CD4-positive, alpha-beta memory T cell (primary cell): ENCODE results near the gene HPD. TPM values are rescaled to one million over a fixed set of nuclear protein-coding genes. Genes with fewer than 3 reads are reported as not detected.
A peak's percentile ranks its signal among the peaks of the same experiment; 100 is the strongest.
"Not testable (repeated sequence)": the region's sequence is repeated elsewhere in the genome, so short reads cannot be mapped to it uniquely, and the experiment has no call there.

ENCODE experiments used
- CTCF ChIA-PET: fragments of 350-600 bp; sonication (Branson Sonifier 250); formaldehyde crosslinking; loops from one replicate; lab custom pipeline; 2021; ENCODE audit warnings: inconsistent platforms; ENCODE audit not compliant: partially characterized antibody; lab: Charles Lee
- POLR2A ChIA-PET: fragments of 350-600 bp; sonication (Branson Sonifier 250); formaldehyde crosslinking; loops from one replicate; lab custom pipeline; 2021; ENCODE audit not compliant: partially characterized antibody; lab: Charles Lee
- DNase-seq, 5 donors: peaks; one replicate each; pipeline versions ENCODE4 v3.0.0 to v3.0.0-alpha.2; 2020 to 2022; ENCODE audit warnings: mixed read lengths in 1 of 5
- H3K27ac ChIP-seq: one replicate; pipeline ENCODE4 v1.7.0; 2013; ENCODE audit warnings: low read depth, low read length
- H3K27me3 ChIP-seq: 2 replicates; pipeline ENCODE4 v1.7.0; 2013; ENCODE audit warnings: mild to moderate bottlenecking, low read length, moderate library complexity; ENCODE audit not compliant: insufficient read depth
- H3K36me3 ChIP-seq: 2 replicates; pipeline ENCODE4 v1.7.0; 2013; ENCODE audit warnings: mild to moderate bottlenecking, low read length, moderate library complexity; ENCODE audit not compliant: insufficient read depth
- H3K4me1 ChIP-seq: 2 replicates; pipeline ENCODE4 v1.7.0; 2013; ENCODE audit warnings: mild to moderate bottlenecking, low read length, moderate library complexity; ENCODE audit not compliant: insufficient read depth
- H3K4me3 ChIP-seq, 2 donors: one replicate each; pipeline ENCODE4 v1.7.0; 2013; ENCODE audit warnings: low read length in 2 of 2, mild to moderate bottlenecking in 1 of 2
- H3K9me3 ChIP-seq, 2 donors: one replicate each; pipeline ENCODE4 v1.7.0; 2013; ENCODE audit warnings: low read length in 2 of 2, control low read depth in 1 of 2; ENCODE audit not compliant: control insufficient read depth in 1 of 2
- H3K27ac Mint-ChIP-seq, 7 donors: one replicate each; pipeline ENCODE4 v1.8.0; 2020 to 2021; ENCODE audit warnings: mixed read lengths in 7 of 7, mild to moderate bottlenecking in 6 of 7, inconsistent platforms in 3 of 7, moderate library complexity in 3 of 7
- H3K27me3 Mint-ChIP-seq, 2 donors: one replicate each; pipeline ENCODE4 v1.8.0; 2020 to 2021; ENCODE audit warnings: mixed read lengths in 2 of 2
- H3K36me3 Mint-ChIP-seq, 2 donors: one replicate each; pipeline ENCODE4 v1.8.0; 2020 to 2021; ENCODE audit warnings: mixed read lengths in 2 of 2, inconsistent platforms in 1 of 2, mild to moderate bottlenecking in 1 of 2
- H3K4me1 Mint-ChIP-seq, 4 donors: one replicate each; pipeline ENCODE4 v1.8.0; 2020 to 2021; ENCODE audit warnings: mixed read lengths in 4 of 4, mild to moderate bottlenecking in 1 of 4
- H3K4me3 Mint-ChIP-seq, 8 donors: one replicate each; pipeline ENCODE4 v1.8.0; 2020 to 2021; ENCODE audit warnings: mixed read lengths in 8 of 8, mild to moderate bottlenecking in 7 of 8, moderate library complexity in 6 of 8, inconsistent platforms in 3 of 8
- H3K9me3 Mint-ChIP-seq, 8 donors: one replicate each; pipeline ENCODE4 v1.8.0; 2020 to 2021; ENCODE audit warnings: mixed read lengths in 8 of 8, mild to moderate bottlenecking in 5 of 8, inconsistent platforms in 3 of 8, moderate library complexity in 1 of 8
- intact Hi-C: fragments of 100-400 bp; cut with micrococcal nuclease; formaldehyde crosslinking; loops from one replicate; pipeline ENCODE4 v1.15.1; 2023
- polyA plus RNA-seq, 2 donors: library from polyadenylated mRNA; unstranded; fragments of 300-500 nt; fragmentation: Illumina TruSeq; gene quantifications; one replicate each; pipeline ENCODE4 v1.2.3, GENCODE V29; 2021
- total RNA-seq, 2 experiments: library from RNA; stranded (reverse); gene quantifications; one replicate each; pipeline ENCODE4 v1.2.3, GENCODE V29; 2021

HPD gene
- total and polyA plus RNA-seq, 4 experiments from 2014 or later = not detected

GRCh38 chr12:121858318-121858661 is 369 bp downstream of the HPD start:
- H3K27ac Mint-ChIP-seq = no peak overlapping the region

GRCh38 chr12:121857322-121858246 is 1.1 kb downstream of the HPD start:
- Mint-ChIP-seq H3K27ac (no peak overlapping the region), H3K36me3 (no peaks in the 10 kb centered on the region), H3K4me3 (no peak overlapping the region), H3K27me3 (no peaks in the 10 kb centered on the region), H3K9me3 (no peaks in the 10 kb centered on the region), H3K4me1 (no peaks in the 10 kb centered on the region)
- ChIA-PET CTCF (no interaction called here), POLR2A (no interaction called here)
- H3K4me3 ChIP-seq = no peak overlapping the region
- H3K27ac ChIP-seq = no peak overlapping the region
- intact Hi-C loops = no loop called here
- H3K36me3 ChIP-seq = no peaks in the 10 kb centered on the region
- DNase-seq = peak in 1 of 5 donors; percentile 40
- H3K27me3 ChIP-seq = no peaks in the 10 kb centered on the region
- H3K9me3 ChIP-seq = no peaks in the 10 kb centered on the region
- H3K4me1 ChIP-seq = no peaks in the 10 kb centered on the region

More at GRCh38 chr12:121858318-121858661, 369 bp downstream of the HPD start:
- Mint-ChIP-seq H3K9me3 (no peaks in the 10 kb centered on the region), H3K4me3 (no peak overlapping the region), H3K27me3 (no peaks in the 10 kb centered on the region), H3K36me3 (peaks cover 0 to 1% of the 10 kb centered on the region in 2 donors), H3K4me1 (no peaks in the 10 kb centered on the region)
- H3K9me3 ChIP-seq = no peaks in the 10 kb centered on the region
- CTCF ChIA-PET = no interaction called here
- no peak overlapping the region for H3K4me3 ChIP-seq
- no peaks in the 10 kb centered on the region for H3K36me3 ChIP-seq
- H3K4me1 ChIP-seq = no peaks in the 10 kb centered on the region
- POLR2A ChIA-PET = no interaction called here
- H3K27ac ChIP-seq = no peak overlapping the region
- intact Hi-C loops = no loop called here
- DNase-seq = no peak
- H3K27me3 ChIP-seq = no peaks in the 10 kb centered on the region

- DNase-seq, H3K27me3 ChIP-seq, H3K9me3 Mint-ChIP-seq, H3K27me3 Mint-ChIP-seq, H3K9me3 ChIP-seq, H3K4me1 Mint-ChIP-seq, H3K4me3 ChIP-seq, POLR2A ChIA-PET, H3K27ac ChIP-seq, H3K4me1 ChIP-seq, H3K36me3 ChIP-seq, intact Hi-C loops, H3K27ac Mint-ChIP-seq, H3K36me3 Mint-ChIP-seq, H3K4me3 Mint-ChIP-seq: not testable (repeated sequence)
- CTCF ChIA-PET = interaction anchor here (1.4 kb wide), 1 partner anchor 41 kb away, joined by 3 read pairs; no protein-coding TSS in a partner anchor
Observed at GRCh38 chr12:121852392-121852791, 6.3 kb downstream of the HPD start.

GRCh38 chr12:121849665-121850064 is 9.0 kb downstream of the HPD start:
- Histone ChIP-seq H3K4me1 (no peaks in the 10 kb centered on the region), H3K27ac (no peak overlapping the region), H3K9me3 (no peaks in the 10 kb centered on the region), H3K27me3 (no peaks in the 10 kb centered on the region), H3K4me3 (no peak overlapping the region), H3K36me3 (no peaks in the 10 kb centered on the region)
- ChIA-PET CTCF (no interaction called here), POLR2A (no interaction called here)
- Mint-ChIP-seq H3K36me3 (no peaks in the 10 kb centered on the region), H3K4me1 (no peaks in the 10 kb centered on the region), H3K27ac (no peak overlapping the region), H3K9me3 (no peaks in the 10 kb centered on the region), H3K4me3 (no peak overlapping the region), H3K27me3 (no peaks in the 10 kb centered on the region)
- intact Hi-C loops = no loop called here
- DNase-seq = no peak

- Histone ChIP-seq H3K27me3 (no peaks in the 10 kb centered on the region), H3K4me1 (no peaks in the 10 kb centered on the region), H3K4me3 (no peak overlapping the region), H3K9me3 (no peaks in the 10 kb centered on the region), H3K27ac (no peak overlapping the region), H3K36me3 (no peaks in the 10 kb centered on the region)
- Mint-ChIP-seq H3K27ac (no peak overlapping the region), H3K4me3 (no peak overlapping the region), H3K4me1 (no peaks in the 10 kb centered on the region), H3K9me3 (no peaks in the 10 kb centered on the region), H3K36me3 (no peaks in the 10 kb centered on the region), H3K27me3 (no peaks in the 10 kb centered on the region)
- ChIA-PET CTCF (no interaction called here), POLR2A (no interaction called here)
- DNase-seq = no peak
- intact Hi-C loops = no loop called here
Observed at GRCh38 chr12:121849211-121849610, 9.4 kb downstream of the HPD start.

GRCh38 chr12:121845701-121846100 is 13.0 kb downstream of the HPD start:
- intact Hi-C loops = no loop called here
- H3K27ac Mint-ChIP-seq = no peak overlapping the region
- no peaks in the 10 kb centered on the region for H3K27me3 Mint-ChIP-seq
- H3K9me3 Mint-ChIP-seq = no peaks in the 10 kb centered on the region
- Histone ChIP-seq H3K27ac (no peak overlapping the region), H3K9me3 (no peaks in the 10 kb centered on the region), H3K27me3 (no peaks in the 10 kb centered on the region), H3K4me3 (no peak overlapping the region), H3K36me3 (no peaks in the 10 kb centered on the region), H3K4me1 (no peaks in the 10 kb centered on the region)
- H3K36me3 Mint-ChIP-seq = no peaks in the 10 kb centered on the region
- ChIA-PET POLR2A (no interaction called here), CTCF (interaction anchor here (0.6 kb wide), 2 partner anchors 48 to 769 kb away, joined by 3 to 4 read pairs; no protein-coding TSS in a partner anchor)
- DNase-seq = no peak
- H3K4me1 Mint-ChIP-seq = peaks cover 0 to 6% (median under 1%) of the 10 kb centered on the region in 4 donors
- no peak overlapping the region for H3K4me3 Mint-ChIP-seq

- Histone ChIP-seq H3K27me3 (no peaks in the 10 kb centered on the region), H3K4me1 (peaks cover 9% of the 10 kb centered on the region), H3K9me3 (no peaks in the 10 kb centered on the region), H3K4me3 (no peak overlapping the region), H3K27ac (no peak overlapping the region), H3K36me3 (no peaks in the 10 kb centered on the region)
- Mint-ChIP-seq H3K4me1 (peaks cover 10 to 23% (median 14%) of the 10 kb centered on the region in 4 donors), H3K27ac (peak overlapping the region in 2 of 7 donors; percentile 79 to 87), H3K9me3 (no peaks in the 10 kb centered on the region), H3K27me3 (no peaks in the 10 kb centered on the region), H3K4me3 (peak overlapping the region in 2 of 8 donors; percentile 18 to 46), H3K36me3 (peaks cover 0 to 4% of the 10 kb centered on the region in 2 donors)
- ChIA-PET POLR2A (interaction anchor here (1.2 kb wide), 1 partner anchor 39 kb away, joined by 5 read pairs; the partner anchor contains the start of gene SETD1B), CTCF (interaction anchor here (1.3 to 2.0 kb wide), 2 partner anchors 49 to 70 kb away, joined by 4 to 5 read pairs; no protein-coding TSS in a partner anchor)
- DNase-seq = no peak
- intact Hi-C loops = no loop called here
Observed at GRCh38 chr12:121843236-121843982, 15.2 kb downstream of the HPD start.
